ENCODE data around the gene ECM2.

Gene ECM2

DNA sequence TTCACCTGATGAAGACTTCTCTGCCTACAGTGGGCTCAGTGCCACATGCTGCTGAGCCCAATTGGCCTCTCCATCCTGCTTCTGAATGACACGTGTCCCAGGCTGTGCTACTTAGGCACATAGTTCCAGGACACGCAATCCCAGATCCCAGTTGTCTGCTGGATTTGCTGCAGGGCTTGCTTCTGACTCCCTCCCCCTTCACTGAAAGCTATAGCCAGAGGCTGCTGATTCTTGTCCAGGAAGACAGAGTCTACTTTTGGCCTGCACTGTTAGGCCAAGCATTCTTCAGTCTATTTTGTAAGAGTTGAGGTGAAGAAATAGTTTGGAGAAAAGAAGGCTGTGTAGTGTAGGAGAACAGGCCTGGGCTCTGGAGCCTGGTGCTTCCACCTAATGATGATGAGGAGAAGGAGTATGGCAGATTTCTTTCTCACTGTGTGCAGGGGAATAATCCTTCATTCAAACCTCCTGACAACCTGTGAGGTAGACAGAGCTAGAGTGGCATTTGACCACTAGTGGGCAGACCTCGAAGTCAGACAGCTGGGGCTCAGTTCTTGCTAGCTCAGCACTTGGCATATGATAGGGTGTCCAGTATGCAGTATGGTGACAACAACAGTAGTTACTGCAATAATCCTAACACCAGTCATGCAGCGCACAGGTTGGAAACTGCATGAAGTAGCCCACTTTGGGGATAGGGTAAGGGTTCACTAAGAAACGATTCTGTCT is 34.0 kb downstream of the ECM2 start:
- FAIRE-seq (no peak), DNase-seq (ENCODE audit: low spot score) (no peak)

DNA sequence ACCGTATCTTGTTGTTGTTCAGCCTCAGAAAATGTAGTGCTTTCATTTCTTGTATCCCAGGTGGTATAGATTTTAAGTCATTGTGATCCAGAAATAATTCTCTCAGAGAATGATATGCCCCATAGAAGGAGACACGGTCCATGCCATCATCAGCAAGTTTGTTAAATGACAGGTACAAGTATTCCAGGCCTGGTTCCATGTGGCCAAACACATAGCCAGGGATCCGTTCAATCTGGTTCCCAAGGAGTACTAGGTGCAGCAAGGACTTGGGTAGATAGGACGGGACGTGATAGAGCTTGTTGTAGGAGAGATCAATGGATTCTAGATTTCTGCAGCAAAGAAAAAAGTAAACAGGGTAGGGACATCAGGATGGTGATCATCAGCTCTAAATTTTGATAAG is 35.1 kb downstream of the ECM2 start:
- DNase-seq (ENCODE audit: low spot score) (no peak), FAIRE-seq (no peak)

- FAIRE-seq (no peak), DNase-seq (ENCODE audit: low spot score) (no peak)
Observed at GRCh38 chr9:92499701-92500100, 36.1 kb downstream of the ECM2 start.

DNA sequence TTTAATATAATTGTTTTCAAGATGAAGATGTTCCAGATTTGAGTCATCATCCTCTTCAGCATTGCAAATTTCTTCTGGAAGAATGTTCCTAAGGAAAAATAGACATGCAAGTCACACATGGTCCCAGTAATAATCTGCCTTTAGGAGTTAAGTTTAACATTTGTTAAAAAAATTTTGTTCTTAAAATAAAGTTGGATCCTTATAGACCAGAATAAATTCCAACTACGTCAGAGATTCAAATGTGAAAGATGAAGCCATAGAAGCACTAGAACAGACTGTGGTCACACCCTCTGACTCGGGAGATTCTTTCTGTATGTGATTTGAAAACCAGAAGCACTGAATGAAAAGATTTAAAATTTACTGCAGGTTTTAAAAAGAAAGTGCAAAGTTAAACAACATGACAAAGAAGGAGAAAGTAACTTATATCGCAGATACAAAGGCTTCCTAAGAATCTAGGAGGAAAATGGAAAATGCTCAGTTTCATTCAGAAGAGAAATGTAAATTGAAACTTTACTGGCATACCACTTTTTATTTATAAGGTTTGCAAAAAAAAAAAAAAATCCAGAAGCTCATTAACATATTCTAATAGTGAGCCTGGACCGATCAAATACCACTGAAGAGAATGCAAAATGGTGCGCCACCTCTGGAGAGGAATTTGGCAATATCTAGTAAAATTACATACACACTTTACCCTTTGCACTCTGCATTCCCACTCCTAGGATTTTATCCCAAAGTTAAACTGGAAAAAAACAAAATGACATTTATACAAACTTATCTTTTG is 39.2 kb downstream of the ECM2 start:
- no peak for FAIRE-seq
- DNase-seq (ENCODE audit: low spot score) = no peak

DNA sequence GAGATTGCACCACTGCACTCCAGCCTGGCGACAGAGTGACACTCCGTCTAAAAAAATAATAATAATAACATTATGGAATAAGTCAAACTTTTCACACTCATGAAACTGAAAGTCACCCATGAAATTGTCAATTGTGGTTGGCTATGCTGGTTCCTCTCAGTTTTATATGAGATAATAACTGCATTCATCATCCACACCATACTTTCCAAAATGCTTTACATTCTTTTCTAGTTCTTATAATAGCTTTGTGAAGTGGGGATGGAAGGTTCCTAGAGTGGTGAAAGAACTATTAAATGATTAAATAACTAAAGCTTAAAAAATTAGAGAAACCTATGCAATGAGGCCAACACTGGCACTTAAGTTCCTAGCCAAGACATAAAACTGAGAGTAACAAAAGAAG is 40.9 kb downstream of the ECM2 start:
- no peak for DNase-seq (ENCODE audit: low spot score)
- no peak for FAIRE-seq

GRCh38 chr9:92493749-92494387 is 41.9 kb downstream of the ECM2 start:
- FAIRE-seq = no peak
- no peak for DNase-seq (ENCODE audit: low spot score)

DNA sequence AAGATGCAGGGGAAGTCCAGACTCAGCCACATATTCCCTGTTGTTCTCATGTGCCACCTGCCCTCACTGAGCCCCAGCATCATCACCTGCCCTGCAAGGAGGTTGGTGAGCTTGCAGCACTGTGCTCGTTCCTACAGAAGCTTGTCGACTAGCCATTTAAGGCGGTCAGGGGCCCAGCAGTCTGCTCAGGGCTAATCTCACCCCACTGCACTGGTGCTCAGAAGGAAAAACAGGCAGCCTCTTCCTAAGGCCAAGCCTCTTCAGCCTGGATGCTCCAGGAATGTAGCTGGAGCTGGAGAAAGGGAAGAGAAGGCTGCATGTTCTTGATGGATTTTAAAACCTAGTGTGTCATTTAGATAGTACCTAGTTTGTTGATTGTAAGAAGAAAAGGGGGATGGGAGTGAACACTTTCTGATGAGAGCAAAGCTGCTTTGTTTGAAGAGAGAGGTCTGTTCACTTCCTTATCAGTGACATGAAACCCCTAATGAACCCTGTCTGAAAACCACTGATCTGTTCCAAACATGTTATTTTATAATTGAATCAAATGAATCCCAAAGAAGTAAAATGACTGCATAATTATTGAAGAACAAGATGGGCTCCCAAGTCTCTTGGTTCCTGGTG is 42.9 kb downstream of the ECM2 start:
- no peak for DNase-seq (ENCODE audit: low spot score)
- FAIRE-seq = no peak

GRCh38 chr9:92488681-92489550 is 46.9 kb downstream of the ECM2 start:
- no peak for FAIRE-seq
- DNase-seq (ENCODE audit: low spot score) = no peak

DNA sequence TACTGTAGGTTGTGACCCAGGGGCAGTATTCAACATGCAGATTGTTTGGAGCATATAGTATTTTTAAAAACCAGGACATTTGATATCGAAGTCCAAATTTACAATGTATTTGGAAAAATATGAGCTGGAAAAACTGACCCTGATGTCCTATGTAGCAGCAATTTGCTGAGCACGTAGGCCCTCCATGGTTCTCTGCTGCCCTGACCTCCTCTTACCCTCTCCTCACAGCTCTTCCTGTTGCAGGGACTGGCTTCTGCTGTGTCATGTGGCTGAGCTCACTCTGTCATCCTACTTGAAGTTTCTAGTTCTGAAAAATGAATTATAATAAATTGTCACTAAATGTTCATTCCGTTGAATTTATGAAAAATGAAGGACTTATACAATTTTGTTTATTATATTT is 49.4 kb downstream of the ECM2 start:
- DNase-seq (ENCODE audit: low spot score) (no peak), FAIRE-seq (no peak)

DNA sequence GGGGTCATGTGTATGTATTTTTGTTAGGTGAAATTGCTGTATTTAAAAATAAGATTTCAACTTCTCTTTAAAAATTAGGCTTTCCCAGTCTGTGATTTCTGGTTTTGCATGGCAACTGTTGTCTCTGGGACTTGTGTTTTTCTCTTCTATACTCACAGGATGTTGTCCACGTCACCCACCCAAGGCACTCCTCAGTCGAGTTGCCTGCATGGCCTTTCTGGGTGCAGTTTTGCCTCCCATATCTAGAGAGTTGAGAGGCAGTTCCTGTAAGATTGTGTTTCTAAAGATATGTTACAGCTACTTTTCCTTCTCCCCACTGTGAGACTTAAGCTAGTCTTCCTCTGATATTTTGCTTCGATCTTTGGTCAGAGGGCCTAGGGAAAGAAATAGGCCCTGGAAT is 51.2 kb downstream of the ECM2 start:
- DNase-seq (ENCODE audit: low spot score) (no peak), FAIRE-seq (no peak)

DNA sequence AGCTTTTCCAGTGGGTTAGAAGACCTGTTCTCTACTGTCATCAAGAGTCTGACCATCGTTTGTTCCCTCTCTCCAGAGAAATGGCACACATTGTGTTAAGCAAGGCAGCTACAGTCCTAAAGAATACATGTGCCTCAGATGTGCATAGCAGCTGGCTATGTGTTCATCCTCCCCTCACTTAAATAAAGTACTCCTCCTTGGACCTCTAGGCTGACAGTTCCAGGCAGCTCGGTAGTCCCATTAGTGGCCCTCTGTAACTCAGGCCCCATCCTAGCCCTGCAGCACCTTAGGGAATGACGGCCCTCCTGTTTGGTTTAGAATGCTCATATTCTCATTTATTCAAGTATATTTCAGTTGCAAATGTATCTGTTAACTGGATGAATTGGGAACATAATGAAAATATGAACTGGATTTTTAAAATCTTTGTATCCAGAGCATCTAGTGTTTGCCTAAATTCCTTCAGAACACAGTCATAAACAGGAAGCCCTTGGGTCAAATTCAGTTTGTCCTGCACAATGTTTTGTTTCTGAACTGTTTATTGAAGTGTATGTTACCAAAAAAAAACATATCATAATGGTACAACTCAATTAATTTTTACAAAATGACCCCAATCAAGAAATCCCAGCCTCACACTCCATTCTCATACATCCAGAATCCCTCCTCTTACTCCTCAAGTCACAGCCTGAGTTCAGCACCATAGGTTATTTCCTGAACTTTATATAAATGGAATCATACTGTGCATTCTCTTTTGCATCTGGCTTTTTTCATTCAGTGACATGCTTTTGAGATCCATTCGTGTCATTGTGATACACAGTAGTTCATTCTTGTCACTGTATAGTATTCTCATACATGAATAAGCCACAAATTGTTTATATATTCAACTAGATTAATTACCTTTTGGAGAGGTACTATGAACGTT is 51.9 kb downstream of the ECM2 start:
- FAIRE-seq (no peak), DNase-seq (ENCODE audit: low spot score) (no peak)

DNA sequence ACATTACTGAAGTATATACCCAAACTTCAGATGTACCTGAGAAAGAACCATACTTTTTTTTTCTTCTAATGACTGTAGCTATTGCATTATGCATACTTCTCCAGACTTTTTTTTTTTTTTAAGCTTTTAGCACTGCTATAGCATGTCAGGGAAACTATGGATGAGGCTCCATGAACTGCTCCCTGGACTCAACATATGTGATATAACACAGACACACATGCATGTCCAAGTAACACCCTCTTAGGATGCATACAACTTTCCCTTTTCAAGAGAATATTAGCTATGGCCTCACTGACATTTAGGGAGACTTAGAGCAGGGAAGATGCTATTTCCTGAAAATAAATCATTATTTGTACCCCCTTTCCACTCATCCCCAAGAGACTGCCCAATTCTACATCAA is 53.0 kb downstream of the ECM2 start:
- no peak for DNase-seq (ENCODE audit: low spot score)
- FAIRE-seq = no peak

DNA sequence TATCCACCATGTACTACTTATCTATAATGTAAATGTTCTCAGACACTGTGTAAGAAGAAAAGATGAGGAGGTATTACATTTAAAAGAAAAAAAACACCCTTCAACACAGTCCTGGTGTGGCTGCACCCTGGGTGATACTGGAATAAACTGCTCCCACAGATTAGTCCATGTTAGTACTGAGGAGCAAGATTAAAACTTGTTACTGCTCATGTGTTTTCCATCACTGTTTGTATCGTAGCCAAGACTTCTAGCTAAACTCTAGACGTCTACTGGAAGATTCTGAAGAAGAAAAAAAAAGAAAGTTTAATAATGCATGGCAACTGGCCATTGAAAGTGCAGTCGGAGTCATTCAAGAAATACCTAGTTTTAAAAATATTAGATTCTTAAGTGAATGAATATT is 53.5 kb downstream of the ECM2 start, which contains the start of gene ASPN:
TSS of gene ASPN (minus strand) at position 178 of the 400 bp plus-strand sequence.
- no peak for FAIRE-seq
- no peak for DNase-seq (ENCODE audit: low spot score)

- DNase-seq (ENCODE audit: low spot score) (no peak), FAIRE-seq (no peak)
Observed at GRCh38 chr9:92480986-92481633, 54.7 kb downstream of the ECM2 start.

DNA sequence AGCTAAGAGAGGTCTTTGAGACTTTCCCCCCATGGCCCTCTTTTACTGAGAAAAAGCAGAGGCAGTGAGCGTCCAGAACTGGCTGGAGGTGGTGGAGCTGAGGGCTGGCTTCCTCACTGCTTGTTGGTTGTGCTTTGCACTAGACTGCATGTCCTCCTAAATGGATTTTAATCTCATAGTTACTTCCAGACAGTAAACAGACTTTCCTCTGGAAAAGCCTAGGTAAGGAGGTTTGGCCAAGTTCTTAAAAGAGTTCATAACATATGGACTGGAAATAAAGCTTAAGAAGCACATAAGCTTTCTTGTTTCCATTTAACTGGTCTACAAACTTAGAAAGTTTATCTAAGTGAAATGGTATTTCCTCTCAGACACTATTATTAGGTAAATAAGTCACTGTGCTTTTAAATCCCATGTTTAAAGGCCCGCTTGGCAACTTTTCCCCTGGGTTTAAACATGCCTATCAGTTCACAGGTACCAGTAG is 55.5 kb downstream of the ECM2 start:
- DNase-seq (ENCODE audit: low spot score) (no peak), FAIRE-seq (no peak)

- FAIRE-seq (no peak), DNase-seq (ENCODE audit: low spot score) (no peak)
Observed at GRCh38 chr9:92479346-92479745, 56.4 kb downstream of the ECM2 start.

DNA sequence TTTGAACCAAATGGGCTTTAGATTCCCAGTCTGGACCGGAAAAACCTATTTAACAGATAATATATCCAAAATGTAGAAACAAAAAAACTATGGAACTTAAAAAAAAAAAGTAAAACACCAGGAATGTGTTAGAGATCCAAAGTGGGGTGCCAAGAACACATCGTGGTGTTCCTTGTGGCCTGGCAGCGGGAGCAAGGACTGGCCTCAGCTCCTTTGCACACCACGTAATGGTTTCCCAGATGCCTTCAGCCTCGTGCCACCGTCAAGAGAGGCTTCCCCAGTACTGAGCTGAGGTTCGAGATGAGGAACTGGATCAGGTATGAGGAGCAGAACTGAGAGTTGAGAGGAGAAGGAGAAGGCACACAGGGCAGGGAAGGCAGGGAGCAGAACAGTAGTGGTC is 57.0 kb downstream of the ECM2 start:
- FAIRE-seq = no peak
- no peak for DNase-seq (ENCODE audit: low spot score)

DNA sequence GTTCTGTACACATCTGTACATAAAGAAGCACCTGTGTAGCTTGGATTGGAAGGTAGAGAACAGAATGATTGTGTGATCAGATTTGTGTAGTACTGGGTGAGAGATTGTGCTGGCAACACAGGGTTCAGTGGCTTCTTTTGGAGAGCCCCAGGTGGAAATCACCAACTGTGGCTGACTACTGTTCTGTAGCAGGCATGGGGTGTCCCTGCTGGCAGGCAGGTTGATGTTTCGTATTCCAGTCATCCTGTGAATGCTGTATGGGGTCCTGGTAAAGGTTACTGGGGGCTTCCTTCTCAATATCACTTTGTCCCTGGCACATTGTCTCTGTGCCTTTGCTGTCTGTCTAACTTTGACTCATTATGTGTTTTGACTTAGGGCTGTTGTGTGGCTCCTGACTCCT is 58.8 kb downstream of the ECM2 start:
- no peak for DNase-seq (ENCODE audit: low spot score)
- FAIRE-seq = no peak

GRCh38 chr9:92474587-92474986 is 61.2 kb downstream of the ECM2 start:
- FAIRE-seq (no peak), DNase-seq (ENCODE audit: low spot score) (no peak)

Data from RCC 7860 (cell line).